K562 (cell line): ENCODE results near the gene ZNF200. TPM values are rescaled to one million over a fixed set of nuclear protein-coding genes. Genes with fewer than 3 reads are reported as not detected.

Source experiments
- ARNT ChIP-seq, 2 experiments: fragments of 450-650 bp; IDR thresholded peaks; 2 replicates each; pipeline ENCODE4 v1.6.1; 2016; ENCODE audit warnings: mild to moderate bottlenecking in 1 of 2
- BHLHE40 ChIP-seq: IDR thresholded peaks from 2 replicates; pipeline ENCODE4 v1.6.1; 2011; ENCODE audit warnings: low read length, improper control_type of control experiment
- CBX1 ChIP-seq: sonication (generic); IDR thresholded peaks from 2 replicates; pipeline ENCODE4 v1.6.1; 2016; ENCODE audit warnings: antibody characterized with exemption, low read depth, mild to moderate bottlenecking
- EZH2 ChIP-seq: IDR thresholded peaks from 2 replicates; pipeline ENCODE4 v1.6.1; 2012; ENCODE audit warnings: low read depth, mild to moderate bottlenecking, inconsistent platforms, low read length, borderline replicate concordance
- FOXA3 ChIP-seq, 2 experiments: fragments of 450-650 bp in 1 of 2; sonication (generic) in 1 of 2; formaldehyde crosslinking; IDR thresholded peaks in 1 of 2; conservative IDR thresholded peaks in 1 of 2; 2 replicates each; pipeline versions ENCODE4 v1.4.0 to v1.8.0; 2020 to 2022; ENCODE audit warnings: mild to moderate bottlenecking in 2 of 2, missing genetic modification reagents in 1 of 2
- GATAD2A ChIP-seq: fragments of 450-650 bp; IDR thresholded peaks from 2 replicates; pipeline ENCODE4 v1.6.1; 2017
- HNRNPK ChIP-seq: fragments of 200-400 bp; formaldehyde crosslinking; IDR thresholded peaks from one replicate; pipeline ENCODE4 v1.6.1; 2018; ENCODE audit warnings: mild to moderate bottlenecking, low read depth, low read length; ENCODE audit not compliant: poor library complexity, severe bottlenecking
- KDM1A ChIP-seq, 2 experiments: fragments of 450-650 bp; IDR thresholded peaks; 2 replicates each; pipeline ENCODE4 v1.6.1; 2016; ENCODE audit warnings: mild to moderate bottlenecking in 2 of 2
- MTA2 ChIP-seq: fragments of 450-650 bp; IDR thresholded peaks from 2 replicates; pipeline ENCODE4 v1.6.1; 2016; ENCODE audit warnings: low read depth
- NCOR1 ChIP-seq: fragments of 450-650 bp; IDR thresholded peaks from 2 replicates; pipeline ENCODE4 v1.6.1; 2016; ENCODE audit warnings: mild to moderate bottlenecking, moderate library complexity
- NFIC ChIP-seq: fragments of 450-650 bp; IDR thresholded peaks from 2 replicates; pipeline ENCODE4 v1.6.1; 2017; ENCODE audit warnings: mild to moderate bottlenecking, inconsistent platforms
- POLR2A ChIP-seq: fragments of 450-650 bp; conservative IDR thresholded peaks from 2 replicates; pipeline ENCODE4 v1.6.1; 2016
- RAD21 ChIP-seq, 2 experiments: fragments of 250-450 bp in 1 of 2; fragments of 450-650 bp in 1 of 2; sonication (Bioruptor Pico) in 1 of 2; formaldehyde crosslinking in 1 of 2; IDR thresholded peaks in 1 of 2; conservative IDR thresholded peaks in 1 of 2; 2 replicates each; pipeline versions ENCODE4 v1.4.0 to v1.8.0; 2020 to 2022; ENCODE audit warnings: mild to moderate bottlenecking in 2 of 2, moderate library complexity in 1 of 2
- ZBTB1 ChIP-seq: sonication (generic); formaldehyde crosslinking; IDR thresholded peaks from 2 replicates; pipeline ENCODE4 v1.8.1; 2023; ENCODE audit warnings: missing genetic modification reagents, low read depth, mild to moderate bottlenecking, borderline replicate concordance
- ZC3H4 ChIP-seq: sonication (generic); formaldehyde crosslinking; IDR thresholded peaks from 2 replicates; pipeline ENCODE4 v1.9.0; 2021; ENCODE audit warnings: missing genetic modification reagents, borderline replicate concordance
- ZFX ChIP-seq: sonication (generic); formaldehyde crosslinking; IDR thresholded peaks from 2 replicates; pipeline ENCODE4 v1.8.0; 2022; ENCODE audit warnings: mild to moderate bottlenecking, missing genetic modification reagents, moderate library complexity
- ZNF79 ChIP-seq: fragments of 250-450 bp; sonication (Bioruptor Pico); IDR thresholded peaks from 2 replicates; pipeline ENCODE4 v1.4.0; 2020; ENCODE audit warnings: low read depth, mild to moderate bottlenecking, moderate library complexity
- polyA plus RNA-seq, 8 experiments: library from polyadenylated mRNA; depleted of rRNA in 4 of 8; stranded (reverse) in 5 of 8; unstranded in 3 of 8; fragments of >200 nt; fragmentation: Nextera tagmentation in 2 of 8; fragmentation: Illumina TruSeq in 1 of 8; extraction: Ambion mirVana in 2 of 8; extraction: Trizol in 1 of 8; gene quantifications; 2 replicates each; pipeline versions ENCODE4 v1.2.1 to v1.2.3, GENCODE V29; 2011 to 2014; ENCODE audit warnings: inconsistent platforms in 1 of 8, missing spikeins in 1 of 8
- total RNA-seq, 7 experiments: library from RNA; depleted of rRNA in 6 of 7; stranded (reverse); fragments of >200 nt in 6 of 7; fragmentation: Illumina TruSeq in 2 of 7; extraction: Trizol in 2 of 7; gene quantifications; 2 replicates each; pipeline versions ENCODE4 v1.2.1 to v1.2.3, GENCODE V29; 2011 to 2021; ENCODE audit warnings: low replicate concordance in 1 of 7
- TF ChIP-seq, protein P1 (sequence below): IDR thresholded peaks from 3 replicates; pipeline ENCODE4 v1.6.1; 2011; ENCODE audit warnings: borderline replicate concordance, mild to moderate bottlenecking, moderate library complexity; ENCODE audit not compliant: insufficient read length; ENCODE audit errors: extremely low read depth
- TF ChIP-seq, protein P2 (sequence below): conservative IDR thresholded peaks from 2 replicates; pipeline ENCODE4 v1.6.1; 2011; ENCODE audit warnings: low read depth, mild to moderate bottlenecking, low read length; ENCODE audit not compliant: control insufficient read depth
- TF ChIP-seq, protein P3 (sequence below): sonication (generic); formaldehyde crosslinking; IDR thresholded peaks from 2 replicates; pipeline ENCODE4 v1.8.0; 2023; ENCODE audit warnings: mild to moderate bottlenecking, missing genetic modification reagents
- TF ChIP-seq, protein P4 (sequence below): sonication (generic); formaldehyde crosslinking; IDR thresholded peaks from 2 replicates; pipeline ENCODE4 v1.8.1; 2023; ENCODE audit warnings: mild to moderate bottlenecking, missing genetic modification reagents, moderate library complexity

ZNF200 gene
- total and polyA plus RNA-seq, 9 of the 15 experiments (the other 6 are each of a cell fraction or from before 2014, with no cell fraction given) = 4.8 to 14.5 (median 9.2) TPM

DNA sequence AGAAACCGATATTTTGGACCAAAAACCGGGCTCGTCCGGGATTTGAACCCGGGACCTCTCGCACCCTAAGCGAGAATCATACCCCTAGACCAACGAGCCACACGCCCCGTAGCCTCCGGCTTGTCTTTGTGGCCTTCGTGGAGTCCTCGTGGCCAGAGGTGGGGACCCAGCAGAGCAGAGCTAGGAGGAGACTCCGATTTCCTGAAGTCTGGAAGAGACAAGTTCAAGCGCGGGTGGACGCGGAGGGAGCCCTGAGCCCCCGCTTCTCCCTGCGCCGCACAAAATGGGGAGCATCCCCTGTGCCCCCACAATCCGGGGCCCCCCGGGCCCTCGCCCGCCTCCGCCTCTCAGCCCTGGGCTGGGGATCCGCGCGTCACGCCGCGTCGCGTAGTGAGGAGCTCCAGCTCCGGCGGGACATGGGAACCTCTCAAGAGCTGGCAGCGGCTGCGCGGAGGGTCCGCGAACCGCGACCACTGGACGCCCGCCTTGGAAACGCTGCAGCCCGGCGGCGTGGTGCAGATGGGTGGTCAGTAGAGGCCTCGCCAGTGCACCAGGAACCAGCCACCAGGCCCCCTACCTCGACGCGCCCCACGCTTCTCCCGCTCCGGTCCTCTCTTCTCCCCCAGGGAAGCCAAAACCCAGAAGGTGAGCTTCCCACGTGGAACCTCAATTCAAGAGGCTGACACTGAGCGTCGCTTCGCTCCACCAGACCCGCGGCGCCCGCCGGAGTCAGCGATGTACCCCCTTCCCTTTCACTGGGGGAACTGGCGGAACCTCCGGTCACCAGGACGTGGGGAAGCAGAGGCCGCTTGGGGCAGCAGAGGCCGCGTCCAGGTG, 52.1 kb downstream of the ZNF200 start (continued):
- TF ChIP-seq, protein P1, sequence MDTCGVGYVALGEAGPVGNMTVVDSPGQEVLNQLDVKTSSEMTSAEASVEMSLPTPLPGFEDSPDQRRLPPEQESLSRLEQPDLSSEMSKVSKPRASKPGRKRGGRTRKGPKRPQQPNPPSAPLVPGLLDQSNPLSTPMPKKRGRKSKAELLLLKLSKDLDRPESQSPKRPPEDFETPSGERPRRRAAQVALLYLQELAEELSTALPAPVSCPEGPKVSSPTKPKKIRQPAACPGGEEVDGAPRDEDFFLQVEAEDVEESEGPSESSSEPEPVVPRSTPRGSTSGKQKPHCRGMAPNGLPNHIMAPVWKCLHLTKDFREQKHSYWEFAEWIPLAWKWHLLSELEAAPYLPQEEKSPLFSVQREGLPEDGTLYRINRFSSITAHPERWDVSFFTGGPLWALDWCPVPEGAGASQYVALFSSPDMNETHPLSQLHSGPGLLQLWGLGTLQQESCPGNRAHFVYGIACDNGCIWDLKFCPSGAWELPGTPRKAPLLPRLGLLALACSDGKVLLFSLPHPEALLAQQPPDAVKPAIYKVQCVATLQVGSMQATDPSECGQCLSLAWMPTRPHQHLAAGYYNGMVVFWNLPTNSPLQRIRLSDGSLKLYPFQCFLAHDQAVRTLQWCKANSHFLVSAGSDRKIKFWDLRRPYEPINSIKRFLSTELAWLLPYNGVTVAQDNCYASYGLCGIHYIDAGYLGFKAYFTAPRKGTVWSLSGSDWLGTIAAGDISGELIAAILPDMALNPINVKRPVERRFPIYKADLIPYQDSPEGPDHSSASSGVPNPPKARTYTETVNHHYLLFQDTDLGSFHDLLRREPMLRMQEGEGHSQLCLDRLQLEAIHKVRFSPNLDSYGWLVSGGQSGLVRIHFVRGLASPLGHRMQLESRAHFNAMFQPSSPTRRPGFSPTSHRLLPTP = peak; percentile 86
- no peak for TF ChIP-seq EZH2
- TF ChIP-seq, protein P2, sequence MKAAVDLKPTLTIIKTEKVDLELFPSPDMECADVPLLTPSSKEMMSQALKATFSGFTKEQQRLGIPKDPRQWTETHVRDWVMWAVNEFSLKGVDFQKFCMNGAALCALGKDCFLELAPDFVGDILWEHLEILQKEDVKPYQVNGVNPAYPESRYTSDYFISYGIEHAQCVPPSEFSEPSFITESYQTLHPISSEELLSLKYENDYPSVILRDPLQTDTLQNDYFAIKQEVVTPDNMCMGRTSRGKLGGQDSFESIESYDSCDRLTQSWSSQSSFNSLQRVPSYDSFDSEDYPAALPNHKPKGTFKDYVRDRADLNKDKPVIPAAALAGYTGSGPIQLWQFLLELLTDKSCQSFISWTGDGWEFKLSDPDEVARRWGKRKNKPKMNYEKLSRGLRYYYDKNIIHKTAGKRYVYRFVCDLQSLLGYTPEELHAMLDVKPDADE = peak; percentile 42; the same call in 1 of the 2 replicates
- TF ChIP-seq ARNT (IDR thresholded peaks at IDR 0.05) = peak in 1 of 2 experiments; percentile 92; a peak in 2 of 4 replicates
- TF ChIP-seq ZNF79 (CRISPR knock-in tag) = no peak
- peak in 1 of 2 experiments; percentile 63; a peak in 3 of 4 replicates for TF ChIP-seq RAD21 (CRISPR knock-in tag; conservative IDR thresholded peaks at IDR 0.05 in 1 of 2, IDR thresholded peaks at IDR 0.05 in 1 of 2)
- TF ChIP-seq ZBTB1 (CRISPR knock-in tag) = no peak
- TF ChIP-seq MTA2 = no peak
- TF ChIP-seq GATAD2A = peak; percentile 49; the same call in 1 of the 2 replicates
- peak in 1 of 2 experiments; percentile 14; a peak in 1 of 4 replicates for TF ChIP-seq KDM1A (IDR thresholded peaks at IDR 0.05)
- 0 out of 4 replicates have a peak, but pooled peaks of 1 of the 2 experiments have one; percentile 20 for TF ChIP-seq FOXA3 (CRISPR knock-in tag; conservative IDR thresholded peaks at IDR 0.05 in 1 of 2, IDR thresholded peaks at IDR 0.05 in 1 of 2)
- TF ChIP-seq NCOR1 = no peak
- TF ChIP-seq CBX1 = no peak
- TF ChIP-seq, protein P3, sequence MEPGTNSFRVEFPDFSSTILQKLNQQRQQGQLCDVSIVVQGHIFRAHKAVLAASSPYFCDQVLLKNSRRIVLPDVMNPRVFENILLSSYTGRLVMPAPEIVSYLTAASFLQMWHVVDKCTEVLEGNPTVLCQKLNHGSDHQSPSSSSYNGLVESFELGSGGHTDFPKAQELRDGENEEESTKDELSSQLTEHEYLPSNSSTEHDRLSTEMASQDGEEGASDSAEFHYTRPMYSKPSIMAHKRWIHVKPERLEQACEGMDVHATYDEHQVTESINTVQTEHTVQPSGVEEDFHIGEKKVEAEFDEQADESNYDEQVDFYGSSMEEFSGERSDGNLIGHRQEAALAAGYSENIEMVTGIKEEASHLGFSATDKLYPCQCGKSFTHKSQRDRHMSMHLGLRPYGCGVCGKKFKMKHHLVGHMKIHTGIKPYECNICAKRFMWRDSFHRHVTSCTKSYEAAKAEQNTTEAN (CRISPR knock-in tag) = 0 out of 2 replicates have a peak, but pooled peaks have one; percentile 17
- TF ChIP-seq POLR2A = 0 out of 2 replicates have a peak, but pooled peaks have one; percentile 38
- TF ChIP-seq ZC3H4 = no peak
- peak; percentile 65 for TF ChIP-seq NFIC
- TF ChIP-seq BHLHE40 = 0 out of 2 replicates have a peak, but pooled peaks have one; percentile 1
- TF ChIP-seq ZFX (CRISPR knock-in tag) = peak; percentile 81
- TF ChIP-seq HNRNPK = no peak
- TF ChIP-seq, protein P4, sequence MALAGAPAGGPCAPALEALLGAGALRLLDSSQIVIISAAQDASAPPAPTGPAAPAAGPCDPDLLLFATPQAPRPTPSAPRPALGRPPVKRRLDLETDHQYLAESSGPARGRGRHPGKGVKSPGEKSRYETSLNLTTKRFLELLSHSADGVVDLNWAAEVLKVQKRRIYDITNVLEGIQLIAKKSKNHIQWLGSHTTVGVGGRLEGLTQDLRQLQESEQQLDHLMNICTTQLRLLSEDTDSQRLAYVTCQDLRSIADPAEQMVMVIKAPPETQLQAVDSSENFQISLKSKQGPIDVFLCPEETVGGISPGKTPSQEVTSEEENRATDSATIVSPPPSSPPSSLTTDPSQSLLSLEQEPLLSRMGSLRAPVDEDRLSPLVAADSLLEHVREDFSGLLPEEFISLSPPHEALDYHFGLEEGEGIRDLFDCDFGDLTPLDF (CRISPR knock-in tag) = 0 out of 2 replicates have a peak, but pooled peaks have one; percentile 15
